Esophagus squamous epithelium (tissue), 4 donors: ENCODE results near the gene MEGF10.

ENCODE experiments used
- CTCF ChIP-seq, 6 experiments: fragments of 450-650 bp in 4 of 6; fragments of 200-600 bp in 2 of 6; sonication (generic) in 2 of 6; IDR thresholded peaks; one replicate each; pipeline ENCODE4 v1.5.1; 2016 to 2019; ENCODE audit warnings: antibody characterized with exemption in 6 of 6, mild to moderate bottlenecking in 4 of 6, moderate library complexity in 4 of 6
- POLR2A ChIP-seq, 4 donors: fragments of 450-650 bp; IDR thresholded peaks; one replicate each; pipeline ENCODE4 v1.6.1; 2017; ENCODE audit warnings: antibody characterized with exemption in 4 of 4, mild to moderate bottlenecking in 4 of 4, moderate library complexity in 3 of 4

GRCh38 chr5:127450046-127450445 lies 159.4 kb downstream of the MEGF10 start:
- TF ChIP-seq CTCF (IDR thresholded peaks at IDR 0.05) (no peak), POLR2A (IDR thresholded peaks at IDR 0.05) (no peak)
